Esophagus muscularis mucosa (tissue), 3 donors: ENCODE results near the gene RFPL3.

Experiments
- POLR2A ChIP-seq: fragments of 450-650 bp; IDR thresholded peaks from one replicate; pipeline ENCODE4 v1.6.1; 2017; ENCODE audit warnings: antibody characterized with exemption, moderate library complexity, mild to moderate bottlenecking, low read depth
- POLR2AphosphoS5 ChIP-seq, 2 donors: sonication (generic); formaldehyde crosslinking; IDR thresholded peaks; one replicate each; pipeline ENCODE4 v1.6.1; 2017; ENCODE audit warnings: antibody characterized with exemption in 2 of 2
- TF ChIP-seq, protein P1 (sequence below), 3 experiments: fragments of 200-600 bp in 2 of 3; fragments of 450-650 bp in 1 of 3; sonication (generic) in 2 of 3; IDR thresholded peaks; one replicate each; pipeline ENCODE4 v1.5.1; 2017 to 2019; ENCODE audit warnings: antibody characterized with exemption in 3 of 3, mild to moderate bottlenecking in 2 of 3, moderate library complexity in 1 of 3

DNA sequence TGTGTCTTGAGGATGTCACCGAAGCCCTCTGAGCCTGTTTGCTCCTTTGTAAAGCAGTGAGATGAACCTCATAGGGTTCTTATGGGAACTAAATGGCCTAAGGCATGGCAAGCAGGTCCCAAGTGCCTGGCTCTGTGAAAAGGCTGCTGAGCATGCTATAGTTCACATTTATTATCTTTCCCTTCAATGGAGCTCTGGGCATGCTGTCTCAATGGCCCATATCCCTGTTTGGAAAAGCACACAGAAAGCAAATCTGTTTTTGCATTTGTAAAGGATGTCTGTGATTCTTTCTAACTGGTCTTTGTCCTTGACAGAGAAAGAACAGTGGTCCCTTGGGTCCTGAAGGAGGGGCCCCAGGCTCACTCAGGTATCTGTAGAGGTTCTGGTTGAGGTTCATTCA, 28.0 kb downstream of the RFPL3 start:
- TF ChIP-seq, protein P1, sequence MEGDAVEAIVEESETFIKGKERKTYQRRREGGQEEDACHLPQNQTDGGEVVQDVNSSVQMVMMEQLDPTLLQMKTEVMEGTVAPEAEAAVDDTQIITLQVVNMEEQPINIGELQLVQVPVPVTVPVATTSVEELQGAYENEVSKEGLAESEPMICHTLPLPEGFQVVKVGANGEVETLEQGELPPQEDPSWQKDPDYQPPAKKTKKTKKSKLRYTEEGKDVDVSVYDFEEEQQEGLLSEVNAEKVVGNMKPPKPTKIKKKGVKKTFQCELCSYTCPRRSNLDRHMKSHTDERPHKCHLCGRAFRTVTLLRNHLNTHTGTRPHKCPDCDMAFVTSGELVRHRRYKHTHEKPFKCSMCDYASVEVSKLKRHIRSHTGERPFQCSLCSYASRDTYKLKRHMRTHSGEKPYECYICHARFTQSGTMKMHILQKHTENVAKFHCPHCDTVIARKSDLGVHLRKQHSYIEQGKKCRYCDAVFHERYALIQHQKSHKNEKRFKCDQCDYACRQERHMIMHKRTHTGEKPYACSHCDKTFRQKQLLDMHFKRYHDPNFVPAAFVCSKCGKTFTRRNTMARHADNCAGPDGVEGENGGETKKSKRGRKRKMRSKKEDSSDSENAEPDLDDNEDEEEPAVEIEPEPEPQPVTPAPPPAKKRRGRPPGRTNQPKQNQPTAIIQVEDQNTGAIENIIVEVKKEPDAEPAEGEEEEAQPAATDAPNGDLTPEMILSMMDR (IDR thresholded peaks at IDR 0.05): no peak
- TF ChIP-seq POLR2A (no peak), POLR2AphosphoS5 (IDR thresholded peaks at IDR 0.05) (no peak)
